Esophagus muscularis mucosa (tissue), 4 donors: Measurements from ENCODE around the gene LAPTM5.

Experiments used
- CTCF ChIP-seq, 3 experiments: fragments of 200-600 bp in 2 of 3; fragments of 450-650 bp in 1 of 3; sonication (generic) in 2 of 3; IDR thresholded peaks; one replicate each; pipeline ENCODE4 v1.5.1; 2017 to 2019; ENCODE audit warnings: antibody characterized with exemption in 3 of 3, mild to moderate bottlenecking in 2 of 3, moderate library complexity in 1 of 3
- EP300 ChIP-seq: sonication (generic); formaldehyde crosslinking; IDR thresholded peaks from one replicate; pipeline ENCODE4 v1.6.1; 2017; ENCODE audit warnings: antibody characterized with exemption
- POLR2A ChIP-seq: fragments of 450-650 bp; IDR thresholded peaks from one replicate; pipeline ENCODE4 v1.6.1; 2017; ENCODE audit warnings: antibody characterized with exemption, moderate library complexity, mild to moderate bottlenecking, low read depth
- POLR2AphosphoS5 ChIP-seq, 2 donors: sonication (generic); formaldehyde crosslinking; IDR thresholded peaks; one replicate each; pipeline ENCODE4 v1.6.1; 2017; ENCODE audit warnings: antibody characterized with exemption in 2 of 2

GRCh38 chr1:30684881-30685795 is 72.4 kb downstream of the LAPTM5 start:
- TF ChIP-seq CTCF (IDR thresholded peaks at IDR 0.05) (no peak), POLR2A (no peak), EP300 (no peak), POLR2AphosphoS5 (IDR thresholded peaks at IDR 0.05) (no peak)
